Calu3 (cell line): ENCODE measurements around the gene GUCY1A2. TPM values are rescaled to one million over a fixed set of nuclear protein-coding genes. Genes with fewer than 3 reads are reported as not detected.
"Not testable (repeated sequence)": the region's sequence is repeated elsewhere in the genome, so short reads cannot be mapped to it uniquely, and the experiment has no call there.

Source experiments
- Bru-seq: library from RNA; stranded (reverse); fragments of 400-500 nt; gene quantifications from one replicate; lab custom pipeline; 2021; lab: Mats Ljungman, UMichigan
- BruChase-seq, 2 experiments: library from RNA; stranded (reverse); fragments of 400-500 nt; gene quantifications; one replicate each; lab custom pipeline; 2021; lab: Mats Ljungman, UMichigan
- BruUV-seq: library from RNA; stranded (reverse); fragments of 400-500 nt; replicated peaks from 2 replicates; lab custom pipeline; 2021; lab: Mats Ljungman, UMichigan
- CTCF ChIA-PET: fragments of 300-600 bp; sonication (Branson Sonifier 250); formaldehyde crosslinking; loops from one replicate; lab custom pipeline; 2022; ENCODE audit warnings: antibody characterized with exemption; lab: Charles Lee
- DNase-seq: peaks from one replicate; pipeline ENCODE4 v3.0.0; 2022
- H3K27ac Mint-ChIP-seq: one replicate; pipeline ENCODE4 v1.8.0; 2022; ENCODE audit warnings: mixed read lengths; ENCODE audit not compliant: unreplicated experiment
- H3K27me3 Mint-ChIP-seq: one replicate; pipeline ENCODE4 v1.8.0; 2022; ENCODE audit warnings: mixed read lengths; ENCODE audit not compliant: unreplicated experiment
- H3K36me3 Mint-ChIP-seq: one replicate; pipeline ENCODE4 v1.8.0; 2022; ENCODE audit warnings: mild to moderate bottlenecking, moderate library complexity, mixed read lengths; ENCODE audit not compliant: insufficient read depth, unreplicated experiment
- H3K4me1 Mint-ChIP-seq: one replicate; pipeline ENCODE4 v1.8.0; 2022; ENCODE audit warnings: mild to moderate bottlenecking, low read depth, mixed read lengths; ENCODE audit not compliant: unreplicated experiment
- H3K4me3 Mint-ChIP-seq: one replicate; pipeline ENCODE4 v1.8.0; 2022; ENCODE audit warnings: mild to moderate bottlenecking, low read depth, moderate library complexity, mixed read lengths; ENCODE audit not compliant: unreplicated experiment
- H3K9me3 Mint-ChIP-seq: one replicate; pipeline ENCODE4 v1.8.0; 2022; ENCODE audit warnings: low read depth, mixed read lengths; ENCODE audit not compliant: unreplicated experiment
- intact Hi-C: fragments of 100-400 bp; cut with micrococcal nuclease; formaldehyde crosslinking; loops from one replicate; pipeline ENCODE4 v1.10.0; 2022; ENCODE audit not compliant: unreplicated experiment
- long read RNA-seq: library from polyadenylated mRNA; stranded (forward); transcript quantifications from one replicate; pipeline ENCODE4 v2.0.0, GENCODE V29; 2022
- total RNA-seq: library from RNA; stranded (reverse); gene quantifications from 2 replicates; pipeline ENCODE4 v1.2.3, GENCODE V29; 2022
- TF ChIP-seq, protein P1 (sequence below): fragments of 200-600 bp; IDR thresholded peaks from one replicate; pipeline ENCODE4 v1.8.0; 2022; ENCODE audit warnings: antibody characterized with exemption; ENCODE audit not compliant: unreplicated experiment

Gene GUCY1A2, protein sequence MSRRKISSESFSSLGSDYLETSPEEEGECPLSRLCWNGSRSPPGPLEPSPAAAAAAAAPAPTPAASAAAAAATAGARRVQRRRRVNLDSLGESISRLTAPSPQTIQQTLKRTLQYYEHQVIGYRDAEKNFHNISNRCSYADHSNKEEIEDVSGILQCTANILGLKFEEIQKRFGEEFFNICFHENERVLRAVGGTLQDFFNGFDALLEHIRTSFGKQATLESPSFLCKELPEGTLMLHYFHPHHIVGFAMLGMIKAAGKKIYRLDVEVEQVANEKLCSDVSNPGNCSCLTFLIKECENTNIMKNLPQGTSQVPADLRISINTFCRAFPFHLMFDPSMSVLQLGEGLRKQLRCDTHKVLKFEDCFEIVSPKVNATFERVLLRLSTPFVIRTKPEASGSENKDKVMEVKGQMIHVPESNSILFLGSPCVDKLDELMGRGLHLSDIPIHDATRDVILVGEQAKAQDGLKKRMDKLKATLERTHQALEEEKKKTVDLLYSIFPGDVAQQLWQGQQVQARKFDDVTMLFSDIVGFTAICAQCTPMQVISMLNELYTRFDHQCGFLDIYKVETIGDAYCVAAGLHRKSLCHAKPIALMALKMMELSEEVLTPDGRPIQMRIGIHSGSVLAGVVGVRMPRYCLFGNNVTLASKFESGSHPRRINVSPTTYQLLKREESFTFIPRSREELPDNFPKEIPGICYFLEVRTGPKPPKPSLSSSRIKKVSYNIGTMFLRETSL
- 0.12 TPM in 1 of 2 replicates, not detected in the other for total RNA-seq
- percentile 7 among the genes with signal in this experiment for Bru-seq, nascent RNA
- percentile 7 among the genes with signal in this experiment for BruChase-seq, experiment 1, labeled RNA remaining after a 6-hour chase
- BruChase-seq, experiment 2, labeled RNA remaining after a 2-hour chase, result percentile 6 among the genes with signal in this experiment
- long read RNA-seq, result 0 reads

DNA sequence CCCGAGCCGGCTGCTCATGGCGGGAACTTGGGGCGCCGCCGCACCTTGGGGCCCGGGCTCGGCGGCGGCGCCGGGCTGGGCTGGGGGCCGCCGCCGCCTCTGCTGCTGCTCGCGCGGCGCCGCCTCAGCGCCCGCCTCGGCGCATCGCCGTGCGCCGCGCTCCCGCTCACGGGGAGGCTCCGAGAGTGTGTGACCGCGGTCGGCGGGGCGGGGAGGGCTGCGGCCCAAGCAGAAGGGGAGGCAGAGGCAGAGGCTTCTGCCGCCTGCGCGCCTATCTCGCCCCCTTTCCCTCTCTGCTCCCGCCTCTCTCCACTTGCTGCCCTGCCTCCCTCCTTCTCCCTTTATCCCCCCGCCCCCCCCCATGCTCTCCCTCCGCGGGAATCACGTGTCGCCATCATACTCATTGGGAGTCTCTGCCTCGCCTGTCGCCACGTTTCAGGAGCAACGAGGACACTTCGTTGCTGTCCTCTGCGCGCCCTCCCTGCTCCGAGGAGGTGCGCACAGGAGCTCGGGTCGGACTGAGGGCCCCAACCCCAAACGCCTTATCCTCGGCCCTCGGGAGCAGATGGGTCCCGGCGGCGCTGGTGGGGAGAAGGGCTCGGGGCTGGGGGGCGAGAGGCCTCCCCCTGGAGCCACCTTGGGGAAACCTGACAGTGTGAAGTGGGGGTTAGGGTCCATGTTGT, at the start of gene GUCY1A2:
Gene GUCY1A2, minus strand, starts transcription at position 258 of the 683 bp plus-strand sequence. CDS start 421 bp downstream, outside the sequence.
- Mint-ChIP-seq H3K27ac (no peak within 1 kb of the TSS), H3K4me1 (peaks cover 9% of the 10 kb centered on the region), H3K36me3 (peaks cover 15% of the 10 kb centered on the region), H3K9me3 (no peaks in the 10 kb centered on the region), H3K4me3 (peak within 1 kb of the TSS; percentile 65), H3K27me3 (peaks cover 42% of the 10 kb centered on the region)
- TF ChIP-seq, protein P1, sequence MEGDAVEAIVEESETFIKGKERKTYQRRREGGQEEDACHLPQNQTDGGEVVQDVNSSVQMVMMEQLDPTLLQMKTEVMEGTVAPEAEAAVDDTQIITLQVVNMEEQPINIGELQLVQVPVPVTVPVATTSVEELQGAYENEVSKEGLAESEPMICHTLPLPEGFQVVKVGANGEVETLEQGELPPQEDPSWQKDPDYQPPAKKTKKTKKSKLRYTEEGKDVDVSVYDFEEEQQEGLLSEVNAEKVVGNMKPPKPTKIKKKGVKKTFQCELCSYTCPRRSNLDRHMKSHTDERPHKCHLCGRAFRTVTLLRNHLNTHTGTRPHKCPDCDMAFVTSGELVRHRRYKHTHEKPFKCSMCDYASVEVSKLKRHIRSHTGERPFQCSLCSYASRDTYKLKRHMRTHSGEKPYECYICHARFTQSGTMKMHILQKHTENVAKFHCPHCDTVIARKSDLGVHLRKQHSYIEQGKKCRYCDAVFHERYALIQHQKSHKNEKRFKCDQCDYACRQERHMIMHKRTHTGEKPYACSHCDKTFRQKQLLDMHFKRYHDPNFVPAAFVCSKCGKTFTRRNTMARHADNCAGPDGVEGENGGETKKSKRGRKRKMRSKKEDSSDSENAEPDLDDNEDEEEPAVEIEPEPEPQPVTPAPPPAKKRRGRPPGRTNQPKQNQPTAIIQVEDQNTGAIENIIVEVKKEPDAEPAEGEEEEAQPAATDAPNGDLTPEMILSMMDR, result no peak
- BruUV-seq, result no TSS peak
- no peak for DNase-seq
- CTCF ChIA-PET, result no interaction called here
- intact Hi-C loops, result loop anchor here (10.0 kb wide), 1 partner anchor 934 kb away; no protein-coding TSS in a partner anchor

DNA sequence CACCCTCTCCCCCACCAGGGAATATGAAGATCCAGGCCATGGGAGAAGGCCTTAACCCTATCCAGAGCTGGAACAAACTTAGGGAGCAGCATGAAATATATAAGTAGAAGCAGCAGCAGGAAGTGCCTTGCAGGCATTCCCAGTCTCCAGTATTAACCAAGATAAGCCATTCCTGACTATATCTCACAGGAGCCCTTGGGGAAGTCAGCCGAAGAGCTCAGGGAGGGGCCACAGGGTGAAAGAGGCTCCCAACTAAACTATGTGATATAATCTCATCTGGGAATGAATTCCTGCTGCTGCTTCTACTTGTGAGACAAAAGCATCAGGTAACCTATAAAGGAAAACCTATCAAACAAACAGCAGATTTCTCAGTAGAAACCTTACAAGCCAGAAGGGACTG, 36.1 kb upstream of the GUCY1A2 start:
- no peaks in the 10 kb centered on the region for H3K36me3 Mint-ChIP-seq
- H3K27ac Mint-ChIP-seq, result no peak overlapping the region
- H3K4me1 Mint-ChIP-seq, result no peaks in the 10 kb centered on the region
- TF ChIP-seq, protein P1, result no peak
- intact Hi-C loops, result no loop called here
- no peaks in the 10 kb centered on the region for H3K27me3 Mint-ChIP-seq
- H3K4me3 Mint-ChIP-seq, result no peak overlapping the region
- H3K9me3 Mint-ChIP-seq, result peaks cover 8% of the 10 kb centered on the region
- DNase-seq, result no peak
- CTCF ChIA-PET, result no interaction called here
- BruUV-seq, result no TSS peak

DNA sequence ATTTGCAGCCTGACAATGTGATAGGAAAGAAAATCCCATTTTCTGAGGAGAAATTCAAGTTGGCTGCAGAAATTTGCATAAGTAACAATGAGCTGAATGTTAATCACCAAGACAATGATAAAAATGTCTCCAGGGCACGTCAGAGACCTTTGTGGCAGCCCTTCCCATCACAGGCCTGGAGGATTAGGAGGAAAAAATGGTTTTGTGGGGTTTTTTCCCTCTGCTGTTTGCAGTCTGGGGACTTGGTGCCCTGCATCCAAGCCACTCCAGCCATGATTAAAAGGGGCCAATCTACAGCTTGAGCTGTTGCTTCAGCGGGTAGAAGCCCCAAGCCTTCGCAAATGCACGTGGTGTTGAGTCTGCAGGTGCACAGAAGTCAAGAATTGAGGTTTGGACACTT, 33.1 kb upstream of the GUCY1A2 start:
- CTCF ChIA-PET, H3K4me3 Mint-ChIP-seq, H3K27ac Mint-ChIP-seq, BruUV-seq, H3K27me3 Mint-ChIP-seq, H3K4me1 Mint-ChIP-seq, H3K36me3 Mint-ChIP-seq, DNase-seq, intact Hi-C loops: not testable (repeated sequence)
- H3K9me3 Mint-ChIP-seq, result peaks cover 11% of the 10 kb centered on the region

DNA sequence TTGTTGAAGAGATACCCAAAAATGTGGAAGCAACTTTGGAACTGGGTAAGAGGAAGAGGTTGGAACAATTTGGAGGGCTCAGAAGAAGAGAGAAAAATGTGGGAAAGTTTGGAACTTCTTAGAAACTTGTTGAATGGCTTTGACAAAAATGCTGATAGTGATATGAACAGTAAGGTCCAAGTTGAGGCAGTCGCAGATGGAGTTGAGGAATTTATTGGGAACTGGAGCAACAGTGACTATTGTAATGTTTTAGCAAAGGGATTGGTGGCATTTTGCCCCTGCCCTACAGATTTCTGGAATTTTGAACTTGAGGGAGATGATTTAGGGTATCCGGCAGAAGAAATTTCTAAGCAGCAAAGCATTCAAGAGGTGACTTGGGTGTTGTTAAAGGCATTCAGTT, 32.6 kb upstream of the GUCY1A2 start:
- H3K27ac Mint-ChIP-seq, H3K4me1 Mint-ChIP-seq, H3K4me3 Mint-ChIP-seq, H3K36me3 Mint-ChIP-seq, intact Hi-C loops, DNase-seq, CTCF ChIA-PET, H3K27me3 Mint-ChIP-seq, BruUV-seq: not testable (repeated sequence)
- H3K9me3 Mint-ChIP-seq, result peaks cover 11% of the 10 kb centered on the region

DNA sequence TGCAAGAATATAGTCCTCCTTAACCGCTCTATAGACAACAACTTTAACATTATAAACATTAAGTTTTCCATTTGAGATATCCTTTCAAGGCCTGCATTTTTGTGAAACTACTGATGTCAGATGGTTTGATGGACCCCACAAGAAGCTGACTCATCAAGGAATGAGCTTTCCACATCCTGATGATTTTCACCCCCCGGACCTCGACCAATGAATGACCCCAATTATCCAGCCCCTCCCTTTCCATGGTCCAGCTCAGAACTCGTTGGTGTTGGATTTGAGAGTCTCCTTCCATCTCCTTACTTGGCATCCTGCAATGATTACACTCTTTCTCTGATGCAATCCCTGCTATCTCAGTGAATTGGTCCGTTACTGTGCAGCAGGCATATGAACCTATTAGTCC, 31.8 kb upstream of the GUCY1A2 start:
- DNase-seq, result no peak
- intact Hi-C loops, result no loop called here
- Mint-ChIP-seq H3K9me3 (peaks cover 11% of the 10 kb centered on the region), H3K27me3 (no peaks in the 10 kb centered on the region), H3K27ac (no peak overlapping the region), H3K36me3 (no peaks in the 10 kb centered on the region), H3K4me1 (no peaks in the 10 kb centered on the region), H3K4me3 (no peak overlapping the region)
- BruUV-seq, result no TSS peak
- TF ChIP-seq, protein P1, result no peak
- CTCF ChIA-PET, result no interaction called here
